WTC11 (cell line): ENCODE data around the gene DMTF1. TPM values are rescaled to one million over a fixed set of nuclear protein-coding genes. Genes with fewer than 3 reads are reported as not detected.

Source experiments
- ATAC-seq: fragments of 200-7000 bp; cut with Tn5 transposase; 2 replicates; pipeline ENCODE4 v1.10.0; 2021; ENCODE audit warnings: mild to moderate bottlenecking, moderate library complexity
- Bru-seq: library from RNA; stranded (reverse); fragments of 400-500 nt; gene quantifications from one replicate; lab custom pipeline; 2021; lab: Mats Ljungman, UMichigan
- CTCF ChIA-PET: fragments of 300-600 bp; sonication (Branson Sonifier 250); formaldehyde crosslinking; loops from one replicate; lab custom pipeline; 2021; ENCODE audit warnings: antibody characterized with exemption; lab: Charles Lee
- POLR2A ChIA-PET: fragments of 350-600 bp; sonication (Branson Sonifier 250); formaldehyde crosslinking; loops from one replicate; lab custom pipeline; 2021; ENCODE audit warnings: antibody characterized with exemption; lab: Charles Lee
- DNase-seq: peaks from one replicate; pipeline ENCODE4 v3.0.0; 2021; ENCODE audit warnings: low spot score
- H3K27ac Mint-ChIP-seq: 2 replicates; pipeline ENCODE4 v1.8.0; 2021; ENCODE audit warnings: mixed read lengths
- H3K27me3 Mint-ChIP-seq: 2 replicates; pipeline ENCODE4 v1.8.0; 2021; ENCODE audit warnings: low read depth, mild to moderate bottlenecking, moderate library complexity, mixed read lengths
- H3K36me3 Mint-ChIP-seq: 2 replicates; pipeline ENCODE4 v1.8.0; 2021; ENCODE audit warnings: mixed read lengths
- H3K4me1 Mint-ChIP-seq: 2 replicates; pipeline ENCODE4 v1.8.0; 2022; ENCODE audit warnings: mixed read lengths
- H3K4me3 Mint-ChIP-seq: 2 replicates; pipeline ENCODE4 v1.8.0; 2021; ENCODE audit warnings: mild to moderate bottlenecking, moderate library complexity, mixed read lengths
- H3K9me3 Mint-ChIP-seq: 2 replicates; pipeline ENCODE4 v1.8.0; 2021; ENCODE audit warnings: mixed read lengths
- JUN ChIP-seq: sonication (generic); formaldehyde crosslinking; IDR thresholded peaks from 2 replicates; pipeline ENCODE4 v1.8.0; 2023; ENCODE audit warnings: mild to moderate bottlenecking, missing genetic modification reagents
- NFE2L1 ChIP-seq: sonication (generic); formaldehyde crosslinking; IDR thresholded peaks from 2 replicates; pipeline ENCODE4 v1.8.1; 2023; ENCODE audit warnings: missing genetic modification reagents
- NR2C2 ChIP-seq: sonication (generic); formaldehyde crosslinking; IDR thresholded peaks from 2 replicates; pipeline ENCODE4 v1.8.0; 2022; ENCODE audit warnings: mild to moderate bottlenecking, missing genetic modification reagents
- NR3C1 ChIP-seq: sonication (generic); formaldehyde crosslinking; conservative IDR thresholded peaks from 2 replicates; pipeline ENCODE4 v1.8.1; 2023; ENCODE audit warnings: low read depth, mild to moderate bottlenecking, missing genetic modification reagents
- OVOL2 ChIP-seq: fragments of 250-450 bp; sonication (Bioruptor Pico); IDR thresholded peaks from 2 replicates; pipeline ENCODE4 v1.9.0; 2021; ENCODE audit warnings: mild to moderate bottlenecking, borderline replicate concordance
- PRRX2 ChIP-seq: fragments of 250-450 bp; sonication (Bioruptor Pico); IDR thresholded peaks from 2 replicates; pipeline ENCODE4 v1.8.0; 2021; ENCODE audit warnings: mild to moderate bottlenecking
- ZNF219 ChIP-seq: sonication (generic); formaldehyde crosslinking; IDR thresholded peaks from 2 replicates; pipeline ENCODE4 v1.8.0; 2023; ENCODE audit warnings: missing genetic modification reagents, mild to moderate bottlenecking, borderline replicate concordance
- ZNF232 ChIP-seq: sonication (generic); formaldehyde crosslinking; IDR thresholded peaks from 2 replicates; pipeline ENCODE4 v1.8.0; 2022; ENCODE audit warnings: mild to moderate bottlenecking, missing genetic modification reagents
- long read RNA-seq, 3 experiments: library from RNA in 1 of 3; library from capped mRNA in 1 of 3; library from polyadenylated mRNA in 1 of 3; unstranded in 2 of 3; stranded (forward) in 1 of 3; transcript quantifications; one replicate each; pipeline ENCODE4 v2.0.0, GENCODE V29; 2021
- total RNA-seq: library from RNA; stranded (reverse); gene quantifications from 3 replicates; pipeline ENCODE4 v1.2.3, GENCODE V29; 2021
- TF ChIP-seq, protein P1 (sequence below): sonication (generic); formaldehyde crosslinking; IDR thresholded peaks from 2 replicates; pipeline ENCODE4 v1.8.1; 2023; ENCODE audit warnings: mild to moderate bottlenecking, missing genetic modification reagents
- TF ChIP-seq, protein P2 (sequence below): sonication (generic); formaldehyde crosslinking; IDR thresholded peaks from 2 replicates; pipeline ENCODE4 v1.8.1; 2023; ENCODE audit warnings: mild to moderate bottlenecking, moderate library complexity, missing genetic modification reagents
- TF ChIP-seq, protein P3 (sequence below): sonication (generic); formaldehyde crosslinking; IDR thresholded peaks from 2 replicates; pipeline ENCODE4 v1.8.1; 2023; ENCODE audit warnings: mild to moderate bottlenecking, missing genetic modification reagents, borderline replicate concordance
- TF ChIP-seq, protein P4 (sequence below): fragments of 250-450 bp; sonication (Bioruptor Pico); IDR thresholded peaks from 2 replicates; pipeline ENCODE4 v1.9.0; 2021; ENCODE audit warnings: mild to moderate bottlenecking
- TF ChIP-seq, protein P5 (sequence below): sonication (generic); formaldehyde crosslinking; IDR thresholded peaks from 2 replicates; pipeline ENCODE4 v1.8.1; 2022; ENCODE audit warnings: mild to moderate bottlenecking, missing genetic modification reagents, moderate library complexity, borderline replicate concordance
- TF ChIP-seq, protein P6 (sequence below): fragments of 250-450 bp; sonication (Bioruptor Pico); IDR thresholded peaks from 2 replicates; pipeline ENCODE4 v2.1.2; 2022; ENCODE audit warnings: mild to moderate bottlenecking, moderate library complexity
- TF ChIP-seq, protein P7 (sequence below): sonication (generic); formaldehyde crosslinking; IDR thresholded peaks from 2 replicates; pipeline ENCODE4 v1.8.1; 2022; ENCODE audit warnings: missing genetic modification reagents, borderline replicate concordance

The DMTF1 gene, protein sequence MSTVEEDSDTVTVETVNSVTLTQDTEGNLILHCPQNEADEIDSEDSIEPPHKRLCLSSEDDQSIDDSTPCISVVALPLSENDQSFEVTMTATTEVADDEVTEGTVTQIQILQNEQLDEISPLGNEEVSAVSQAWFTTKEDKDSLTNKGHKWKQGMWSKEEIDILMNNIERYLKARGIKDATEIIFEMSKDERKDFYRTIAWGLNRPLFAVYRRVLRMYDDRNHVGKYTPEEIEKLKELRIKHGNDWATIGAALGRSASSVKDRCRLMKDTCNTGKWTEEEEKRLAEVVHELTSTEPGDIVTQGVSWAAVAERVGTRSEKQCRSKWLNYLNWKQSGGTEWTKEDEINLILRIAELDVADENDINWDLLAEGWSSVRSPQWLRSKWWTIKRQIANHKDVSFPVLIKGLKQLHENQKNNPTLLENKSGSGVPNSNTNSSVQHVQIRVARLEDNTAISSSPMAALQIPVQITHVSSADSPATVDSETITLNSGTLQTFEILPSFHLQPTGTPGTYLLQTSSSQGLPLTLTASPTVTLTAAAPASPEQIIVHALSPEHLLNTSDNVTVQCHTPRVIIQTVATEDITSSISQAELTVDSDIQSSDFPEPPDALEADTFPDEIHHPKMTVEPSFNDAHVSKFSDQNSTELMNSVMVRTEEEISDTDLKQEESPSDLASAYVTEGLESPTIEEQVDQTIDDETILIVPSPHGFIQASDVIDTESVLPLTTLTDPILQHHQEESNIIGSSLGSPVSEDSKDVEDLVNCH
- total RNA-seq, result 79.3 to 87.9 TPM (median 86.8 TPM) in 3 replicates
- Bru-seq, nascent RNA, result percentile 98 among the genes with signal in this experiment
- long read RNA-seq, experiment 1, transcript DMTF1-201 (18 exons, 3,801 nt), result major isoform, 59 of 228 reads
- long read RNA-seq, experiment 1, transcript DMTF1-227 (18 exons, 3,915 nt), result minor isoform, 6 of 228 reads
- long read RNA-seq, experiment 1, transcript DMTF1-216 (18 exons, 3,954 nt), result minor isoform, 5 of 228 reads
- long read RNA-seq, experiment 1, transcript DMTF1-229 (1 exons, 2,370 nt), result minor isoform, 10 of 228 reads
- long read RNA-seq, experiment 1, partial matches to known transcripts, result 48 of 228 reads
- long read RNA-seq, experiment 1, other reads (novel, unspliced or antisense), result 96 of 228 reads
- long read RNA-seq, experiment 2, transcript DMTF1-229 (1 exons, 2,370 nt), result major isoform, 5 of 39 reads
- long read RNA-seq, experiment 2, partial matches to known transcripts, result 10 of 39 reads
- long read RNA-seq, experiment 2, other reads (novel, unspliced or antisense), result 17 of 39 reads
- long read RNA-seq, experiment 3, partial matches to known transcripts, result 4 of 12 reads
- long read RNA-seq, experiment 3, other reads (novel, unspliced or antisense), result 6 of 12 reads

DNA sequence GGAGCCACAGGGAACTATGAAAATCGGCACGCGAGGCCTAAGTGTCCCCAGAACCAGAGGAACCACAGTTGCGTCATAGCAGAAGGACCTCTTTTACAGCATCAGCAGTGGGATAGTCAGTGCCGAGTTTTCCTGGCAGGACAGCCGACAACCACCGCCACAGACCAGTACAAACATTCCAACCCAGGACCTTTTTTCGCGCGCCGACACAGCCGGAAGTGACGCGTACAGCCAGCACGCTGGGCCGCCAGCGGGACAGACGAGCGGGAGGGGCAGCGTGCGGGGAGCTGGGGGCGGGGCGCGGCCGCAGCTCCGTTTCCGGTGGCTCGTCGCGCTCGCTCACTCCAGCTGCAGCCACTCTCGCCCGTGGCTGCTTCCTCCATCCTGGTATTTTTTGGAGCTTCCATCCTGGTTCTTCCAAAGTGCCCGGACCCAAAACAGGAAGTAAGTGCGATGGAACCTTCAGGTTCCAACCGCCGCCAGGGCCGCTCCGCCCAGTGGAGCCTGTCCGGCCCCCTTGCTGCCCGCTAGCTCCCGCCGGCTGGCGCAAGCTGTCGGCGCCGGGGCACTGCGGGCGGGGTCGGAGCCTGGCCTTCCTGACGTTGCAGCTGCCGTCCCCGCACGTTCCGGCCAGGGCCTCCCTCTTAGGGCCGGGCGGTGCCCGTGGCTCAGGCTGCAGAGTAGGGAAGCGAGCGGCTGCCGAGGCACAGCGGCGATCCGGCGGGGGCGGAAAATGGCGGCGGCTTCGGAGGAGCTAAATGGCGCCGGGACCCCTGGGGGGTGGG, at the start of gene DMTF1:
Gene DMTF1, plus strand, starts transcription at position 342 of the 785 bp plus-strand sequence. CDS start 12,489 bp downstream, outside the sequence.
- peaks cover 49% of the 10 kb centered on the region for H3K4me1 Mint-ChIP-seq
- H3K27me3 Mint-ChIP-seq, result no peaks in the 10 kb centered on the region
- peaks cover 10% of the 10 kb centered on the region for H3K36me3 Mint-ChIP-seq
- no peaks in the 10 kb centered on the region for H3K9me3 Mint-ChIP-seq
- peak; percentile 89 for ATAC-seq
- ChIA-PET CTCF (interaction anchor here (0.8 to 1.4 kb wide), 8 partner anchors 9 to 1017 kb away, joined by 3 to 10 read pairs (median 4); partner anchors contain the start of genes ELAPOR2 and TMEM243), POLR2A (interaction anchor here (0.6 to 2.1 kb wide), 22 partner anchors 10 to 944 kb away, joined by 3 to 24 read pairs (median 4); partner anchors contain the start of genes ELAPOR2 and TMEM243)
- H3K4me3 Mint-ChIP-seq, result peak within 1 kb of the TSS; percentile 94
- DNase-seq, result peak; percentile 92
- peak within 1 kb of the TSS; percentile 99 for H3K27ac Mint-ChIP-seq
- TF ChIP-seq, protein P1, sequence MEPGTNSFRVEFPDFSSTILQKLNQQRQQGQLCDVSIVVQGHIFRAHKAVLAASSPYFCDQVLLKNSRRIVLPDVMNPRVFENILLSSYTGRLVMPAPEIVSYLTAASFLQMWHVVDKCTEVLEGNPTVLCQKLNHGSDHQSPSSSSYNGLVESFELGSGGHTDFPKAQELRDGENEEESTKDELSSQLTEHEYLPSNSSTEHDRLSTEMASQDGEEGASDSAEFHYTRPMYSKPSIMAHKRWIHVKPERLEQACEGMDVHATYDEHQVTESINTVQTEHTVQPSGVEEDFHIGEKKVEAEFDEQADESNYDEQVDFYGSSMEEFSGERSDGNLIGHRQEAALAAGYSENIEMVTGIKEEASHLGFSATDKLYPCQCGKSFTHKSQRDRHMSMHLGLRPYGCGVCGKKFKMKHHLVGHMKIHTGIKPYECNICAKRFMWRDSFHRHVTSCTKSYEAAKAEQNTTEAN, result peak; percentile 35; the same call in 1 of the 2 replicates
- peak; percentile 48; the same call in 1 of the 2 replicates for TF ChIP-seq NR2C2
- TF ChIP-seq, protein P2, sequence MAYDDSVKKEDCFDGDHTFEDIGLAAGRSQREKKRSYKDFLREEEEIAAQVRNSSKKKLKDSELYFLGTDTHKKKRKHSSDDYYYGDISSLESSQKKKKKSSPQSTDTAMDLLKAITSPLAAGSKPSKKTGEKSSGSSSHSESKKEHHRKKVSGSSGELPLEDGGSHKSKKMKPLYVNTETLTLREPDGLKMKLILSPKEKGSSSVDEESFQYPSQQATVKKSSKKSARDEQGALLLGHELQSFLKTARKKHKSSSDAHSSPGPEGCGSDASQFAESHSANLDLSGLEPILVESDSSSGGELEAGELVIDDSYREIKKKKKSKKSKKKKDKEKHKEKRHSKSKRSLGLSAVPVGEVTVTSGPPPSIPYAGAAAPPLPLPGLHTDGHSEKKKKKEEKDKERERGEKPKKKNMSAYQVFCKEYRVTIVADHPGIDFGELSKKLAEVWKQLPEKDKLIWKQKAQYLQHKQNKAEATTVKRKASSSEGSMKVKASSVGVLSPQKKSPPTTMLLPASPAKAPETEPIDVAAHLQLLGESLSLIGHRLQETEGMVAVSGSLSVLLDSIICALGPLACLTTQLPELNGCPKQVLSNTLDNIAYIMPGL, result peak; percentile 77; the same call in 1 of the 2 replicates
- peak; percentile 71 for TF ChIP-seq ZNF232 (CRISPR knock-in tag)
- TF ChIP-seq, protein P3, sequence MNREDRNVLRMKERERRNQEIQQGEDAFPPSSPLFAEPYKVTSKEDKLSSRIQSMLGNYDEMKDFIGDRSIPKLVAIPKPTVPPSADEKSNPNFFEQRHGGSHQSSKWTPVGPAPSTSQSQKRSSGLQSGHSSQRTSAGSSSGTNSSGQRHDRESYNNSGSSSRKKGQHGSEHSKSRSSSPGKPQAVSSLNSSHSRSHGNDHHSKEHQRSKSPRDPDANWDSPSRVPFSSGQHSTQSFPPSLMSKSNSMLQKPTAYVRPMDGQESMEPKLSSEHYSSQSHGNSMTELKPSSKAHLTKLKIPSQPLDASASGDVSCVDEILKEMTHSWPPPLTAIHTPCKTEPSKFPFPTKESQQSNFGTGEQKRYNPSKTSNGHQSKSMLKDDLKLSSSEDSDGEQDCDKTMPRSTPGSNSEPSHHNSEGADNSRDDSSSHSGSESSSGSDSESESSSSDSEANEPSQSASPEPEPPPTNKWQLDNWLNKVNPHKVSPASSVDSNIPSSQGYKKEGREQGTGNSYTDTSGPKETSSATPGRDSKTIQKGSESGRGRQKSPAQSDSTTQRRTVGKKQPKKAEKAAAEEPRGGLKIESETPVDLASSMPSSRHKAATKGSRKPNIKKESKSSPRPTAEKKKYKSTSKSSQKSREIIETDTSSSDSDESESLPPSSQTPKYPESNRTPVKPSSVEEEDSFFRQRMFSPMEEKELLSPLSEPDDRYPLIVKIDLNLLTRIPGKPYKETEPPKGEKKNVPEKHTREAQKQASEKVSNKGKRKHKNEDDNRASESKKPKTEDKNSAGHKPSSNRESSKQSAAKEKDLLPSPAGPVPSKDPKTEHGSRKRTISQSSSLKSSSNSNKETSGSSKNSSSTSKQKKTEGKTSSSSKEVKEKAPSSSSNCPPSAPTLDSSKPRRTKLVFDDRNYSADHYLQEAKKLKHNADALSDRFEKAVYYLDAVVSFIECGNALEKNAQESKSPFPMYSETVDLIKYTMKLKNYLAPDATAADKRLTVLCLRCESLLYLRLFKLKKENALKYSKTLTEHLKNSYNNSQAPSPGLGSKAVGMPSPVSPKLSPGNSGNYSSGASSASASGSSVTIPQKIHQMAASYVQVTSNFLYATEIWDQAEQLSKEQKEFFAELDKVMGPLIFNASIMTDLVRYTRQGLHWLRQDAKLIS (CRISPR knock-in tag), result peak; percentile 83; the same call in 1 of the 2 replicates
- TF ChIP-seq, protein P4, sequence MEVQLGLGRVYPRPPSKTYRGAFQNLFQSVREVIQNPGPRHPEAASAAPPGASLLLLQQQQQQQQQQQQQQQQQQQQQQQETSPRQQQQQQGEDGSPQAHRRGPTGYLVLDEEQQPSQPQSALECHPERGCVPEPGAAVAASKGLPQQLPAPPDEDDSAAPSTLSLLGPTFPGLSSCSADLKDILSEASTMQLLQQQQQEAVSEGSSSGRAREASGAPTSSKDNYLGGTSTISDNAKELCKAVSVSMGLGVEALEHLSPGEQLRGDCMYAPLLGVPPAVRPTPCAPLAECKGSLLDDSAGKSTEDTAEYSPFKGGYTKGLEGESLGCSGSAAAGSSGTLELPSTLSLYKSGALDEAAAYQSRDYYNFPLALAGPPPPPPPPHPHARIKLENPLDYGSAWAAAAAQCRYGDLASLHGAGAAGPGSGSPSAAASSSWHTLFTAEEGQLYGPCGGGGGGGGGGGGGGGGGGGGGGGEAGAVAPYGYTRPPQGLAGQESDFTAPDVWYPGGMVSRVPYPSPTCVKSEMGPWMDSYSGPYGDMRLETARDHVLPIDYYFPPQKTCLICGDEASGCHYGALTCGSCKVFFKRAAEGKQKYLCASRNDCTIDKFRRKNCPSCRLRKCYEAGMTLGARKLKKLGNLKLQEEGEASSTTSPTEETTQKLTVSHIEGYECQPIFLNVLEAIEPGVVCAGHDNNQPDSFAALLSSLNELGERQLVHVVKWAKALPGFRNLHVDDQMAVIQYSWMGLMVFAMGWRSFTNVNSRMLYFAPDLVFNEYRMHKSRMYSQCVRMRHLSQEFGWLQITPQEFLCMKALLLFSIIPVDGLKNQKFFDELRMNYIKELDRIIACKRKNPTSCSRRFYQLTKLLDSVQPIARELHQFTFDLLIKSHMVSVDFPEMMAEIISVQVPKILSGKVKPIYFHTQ (CRISPR knock-in tag), result 0 out of 2 replicates have a peak, but pooled peaks have one; percentile 65
- peak; percentile 52; the same call in 1 of the 2 replicates for TF ChIP-seq JUN (CRISPR knock-in tag)
- TF ChIP-seq, protein P5, sequence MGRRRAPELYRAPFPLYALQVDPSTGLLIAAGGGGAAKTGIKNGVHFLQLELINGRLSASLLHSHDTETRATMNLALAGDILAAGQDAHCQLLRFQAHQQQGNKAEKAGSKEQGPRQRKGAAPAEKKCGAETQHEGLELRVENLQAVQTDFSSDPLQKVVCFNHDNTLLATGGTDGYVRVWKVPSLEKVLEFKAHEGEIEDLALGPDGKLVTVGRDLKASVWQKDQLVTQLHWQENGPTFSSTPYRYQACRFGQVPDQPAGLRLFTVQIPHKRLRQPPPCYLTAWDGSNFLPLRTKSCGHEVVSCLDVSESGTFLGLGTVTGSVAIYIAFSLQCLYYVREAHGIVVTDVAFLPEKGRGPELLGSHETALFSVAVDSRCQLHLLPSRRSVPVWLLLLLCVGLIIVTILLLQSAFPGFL (CRISPR knock-in tag), result no peak
- no peak for TF ChIP-seq PRRX2
- TF ChIP-seq, protein P6, sequence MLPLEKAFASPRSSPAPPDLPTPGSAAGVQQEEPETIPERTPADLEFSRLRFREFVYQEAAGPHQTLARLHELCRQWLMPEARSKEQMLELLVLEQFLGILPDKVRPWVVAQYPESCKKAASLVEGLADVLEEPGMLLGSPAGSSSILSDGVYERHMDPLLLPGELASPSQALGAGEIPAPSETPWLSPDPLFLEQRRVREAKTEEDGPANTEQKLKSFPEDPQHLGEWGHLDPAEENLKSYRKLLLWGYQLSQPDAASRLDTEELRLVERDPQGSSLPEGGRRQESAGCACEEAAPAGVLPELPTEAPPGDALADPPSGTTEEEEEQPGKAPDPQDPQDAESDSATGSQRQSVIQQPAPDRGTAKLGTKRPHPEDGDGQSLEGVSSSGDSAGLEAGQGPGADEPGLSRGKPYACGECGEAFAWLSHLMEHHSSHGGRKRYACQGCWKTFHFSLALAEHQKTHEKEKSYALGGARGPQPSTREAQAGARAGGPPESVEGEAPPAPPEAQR (CRISPR knock-in tag), result no peak
- TF ChIP-seq, protein P7, sequence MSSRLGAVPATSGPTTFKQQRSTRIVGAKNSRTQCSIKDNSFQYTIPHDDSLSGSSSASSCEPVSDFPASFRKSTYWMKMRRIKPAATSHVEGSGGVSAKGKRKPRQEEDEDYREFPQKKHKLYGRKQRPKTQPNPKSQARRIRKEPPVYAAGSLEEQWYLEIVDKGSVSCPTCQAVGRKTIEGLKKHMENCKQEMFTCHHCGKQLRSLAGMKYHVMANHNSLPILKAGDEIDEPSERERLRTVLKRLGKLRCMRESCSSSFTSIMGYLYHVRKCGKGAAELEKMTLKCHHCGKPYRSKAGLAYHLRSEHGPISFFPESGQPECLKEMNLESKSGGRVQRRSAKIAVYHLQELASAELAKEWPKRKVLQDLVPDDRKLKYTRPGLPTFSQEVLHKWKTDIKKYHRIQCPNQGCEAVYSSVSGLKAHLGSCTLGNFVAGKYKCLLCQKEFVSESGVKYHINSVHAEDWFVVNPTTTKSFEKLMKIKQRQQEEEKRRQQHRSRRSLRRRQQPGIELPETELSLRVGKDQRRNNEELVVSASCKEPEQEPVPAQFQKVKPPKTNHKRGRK, result no peak
- TF ChIP-seq ZNF219 (CRISPR knock-in tag), result no peak
- no peak for TF ChIP-seq OVOL2 (CRISPR knock-in tag)
- TF ChIP-seq NR3C1, result no peak
- TF ChIP-seq NFE2L1, result peak; percentile 74; the same call in 1 of the 2 replicates
